Mammary epithelial cell (primary cell): ENCODE measurements around the gene SORCS2.

ENCODE experiments used
- CTCF ChIP-seq, 2 donors: IDR thresholded peaks in 1 of 2; conservative IDR thresholded peaks in 1 of 2; 2 replicates each; pipeline ENCODE4 v1.5.1; 2011 to 2012; ENCODE audit warnings: inconsistent platforms in 2 of 2, low read length in 2 of 2, mild to moderate bottlenecking in 2 of 2, control low read depth in 1 of 2, low read depth in 1 of 2; ENCODE audit not compliant: insufficient read depth in 1 of 2; ENCODE audit errors: extremely low read depth in 1 of 2
- EZH2 ChIP-seq: IDR thresholded peaks from 2 replicates; pipeline ENCODE4 v1.6.1; 2012; ENCODE audit warnings: low read length, inconsistent platforms, borderline replicate concordance

- no peak for TF ChIP-seq CTCF (conservative IDR thresholded peaks at IDR 0.05 in 1 of 2, IDR thresholded peaks at IDR 0.05 in 1 of 2; ENCODE audit: extremely low read depth in 1 of 2, insufficient read depth in 1 of 2, low read depth in 1 of 2, low read length in 2 of 2)
- TF ChIP-seq EZH2, result no peak
Observed at GRCh38 chr4:7325541-7325940, 133.2 kb downstream of the SORCS2 start.
